Activated B cell treated with CpG ODN at 0.5 μM for 24 hours (primary cell): ENCODE data around the gene EXT2. TPM values are rescaled to one million over a fixed set of nuclear protein-coding genes. Genes with fewer than 3 reads are reported as not detected.

ENCODE experiments used
- ATAC-seq: fragments of 200-7000 bp; cut with Tn5 transposase; one replicate; pipeline ENCODE4 v1.10.0; 2021; ENCODE audit warnings: low read depth, mild to moderate bottlenecking, moderate library complexity
- CTCF ChIA-PET: fragments of 350-600 bp; sonication (Branson Sonifier 250); formaldehyde crosslinking; loops from one replicate; lab custom pipeline; 2021; ENCODE audit warnings: antibody characterized with exemption; lab: Charles Lee
- POLR2A ChIA-PET: fragments of 350-600 bp; sonication (Branson Sonifier 250); formaldehyde crosslinking; loops from one replicate; lab custom pipeline; 2021; ENCODE audit warnings: antibody characterized with exemption; lab: Charles Lee
- DNase-seq: peaks from one replicate; pipeline ENCODE4 v3.0.0; 2022
- H3K27ac Mint-ChIP-seq: one replicate; pipeline ENCODE4 v1.8.0; 2020; ENCODE audit warnings: mixed read lengths
- H3K27me3 Mint-ChIP-seq: one replicate; pipeline ENCODE4 v1.8.0; 2021; ENCODE audit warnings: mixed read lengths
- H3K36me3 Mint-ChIP-seq: one replicate; pipeline ENCODE4 v1.8.0; 2021; ENCODE audit warnings: low read depth, mixed read lengths
- H3K4me1 Mint-ChIP-seq: one replicate; pipeline ENCODE4 v1.8.0; 2021; ENCODE audit warnings: mixed read lengths
- H3K4me3 Mint-ChIP-seq: one replicate; pipeline ENCODE4 v1.8.0; 2020; ENCODE audit warnings: mild to moderate bottlenecking, mixed read lengths
- H3K9me3 Mint-ChIP-seq: one replicate; pipeline ENCODE4 v1.8.0; 2020; ENCODE audit warnings: mixed read lengths
- CTCF ChIP-seq: fragments of 200-600 bp; IDR thresholded peaks from one replicate; pipeline ENCODE4 v1.8.0; 2022; ENCODE audit warnings: antibody characterized with exemption, mild to moderate bottlenecking
- intact Hi-C: fragments of 100-400 bp; cut with micrococcal nuclease; formaldehyde crosslinking; loops from one replicate; pipeline ENCODE4 v1.15.1; 2024
- total RNA-seq: library from RNA; stranded (reverse); gene quantifications from 2 replicates; pipeline ENCODE4 v1.2.3, GENCODE V29; 2022

EXT2 gene
- total RNA-seq, 1 donor from 2014 or later: 22.1 TPM

- Mint-ChIP-seq H3K4me3 (no peak overlapping the region), H3K9me3 (no peaks in the 10 kb centered on the region), H3K4me1 (no peaks in the 10 kb centered on the region), H3K27me3 (no peaks in the 10 kb centered on the region), H3K27ac (no peak overlapping the region), H3K36me3 (peaks cover 37% of the 10 kb centered on the region)
- intact Hi-C loops: no loop called here
- POLR2A ChIA-PET: no interaction called here
- no peak for ATAC-seq
- CTCF ChIA-PET: no interaction called here
- no peak for TF ChIP-seq CTCF
- no peak for DNase-seq
These were observed 81.2 kb downstream of the EXT2 start for GRCh38 chr11:44176546-44177213.

DNA sequence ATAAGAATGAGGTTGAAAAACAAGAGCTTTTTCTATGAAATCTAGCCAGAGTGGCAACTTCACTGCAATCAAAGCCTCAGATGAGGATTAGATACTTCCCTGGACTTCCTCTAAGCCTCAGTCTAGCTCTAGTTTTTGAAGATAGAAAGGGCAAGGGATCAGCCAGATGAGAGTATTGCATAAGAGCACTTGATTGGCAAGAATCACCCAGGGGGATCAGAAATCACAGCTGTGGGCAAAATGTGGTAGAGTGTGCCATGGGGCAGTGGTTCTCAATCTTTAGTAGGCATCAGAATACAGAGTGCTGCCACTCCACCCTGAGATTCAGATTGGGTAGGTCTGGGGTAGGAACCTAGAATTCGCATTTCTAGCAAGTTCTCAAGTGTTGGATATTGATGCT is 82.4 kb downstream of the EXT2 start:
- DNase-seq (no peak), ATAC-seq (no peak)
- peaks cover 27% of the 10 kb centered on the region for H3K36me3 Mint-ChIP-seq
- H3K4me3 Mint-ChIP-seq: no peak overlapping the region
- ChIA-PET CTCF (interaction anchor here (0.8 kb wide), 1 partner anchor 9 kb away, joined by 3 read pairs; no protein-coding TSS in a partner anchor), POLR2A (no interaction called here)
- H3K27me3 Mint-ChIP-seq: no peaks in the 10 kb centered on the region
- H3K4me1 Mint-ChIP-seq: no peaks in the 10 kb centered on the region
- intact Hi-C loops: no loop called here
- no peak overlapping the region for H3K27ac Mint-ChIP-seq
- no peaks in the 10 kb centered on the region for H3K9me3 Mint-ChIP-seq
- no peak for TF ChIP-seq CTCF

DNA sequence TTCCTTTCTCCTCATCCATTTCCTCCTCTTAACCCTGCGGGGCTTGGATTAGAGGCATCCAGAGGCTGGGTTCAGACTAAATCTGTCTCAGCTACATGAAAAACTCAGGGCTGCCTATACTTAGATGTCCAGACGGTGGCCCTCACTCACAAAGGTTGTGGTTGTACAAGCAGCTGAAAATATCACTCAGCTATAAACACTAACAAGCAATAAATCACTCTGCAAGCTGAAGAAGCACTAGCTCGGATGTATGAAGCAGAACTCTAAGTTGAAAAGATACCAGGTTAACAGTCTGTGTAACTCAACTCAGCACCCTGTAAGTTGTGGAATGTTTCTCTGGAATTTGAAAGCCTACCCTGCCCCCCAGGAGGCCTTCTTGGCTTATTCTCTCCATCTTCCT is 82.9 kb downstream of the EXT2 start:
- no peaks in the 10 kb centered on the region for H3K9me3 Mint-ChIP-seq
- H3K27me3 Mint-ChIP-seq: no peaks in the 10 kb centered on the region
- ChIA-PET POLR2A (no interaction called here), CTCF (interaction anchor here (0.8 kb wide), 1 partner anchor 9 kb away, joined by 3 read pairs; no protein-coding TSS in a partner anchor)
- no peak for TF ChIP-seq CTCF
- H3K4me1 Mint-ChIP-seq: no peaks in the 10 kb centered on the region
- ATAC-seq: no peak
- peaks cover 23% of the 10 kb centered on the region for H3K36me3 Mint-ChIP-seq
- no peak overlapping the region for H3K4me3 Mint-ChIP-seq
- no peak overlapping the region for H3K27ac Mint-ChIP-seq
- DNase-seq: no peak
- intact Hi-C loops: no loop called here

- Mint-ChIP-seq H3K4me3 (no peak overlapping the region), H3K36me3 (peaks cover 23% of the 10 kb centered on the region), H3K4me1 (no peaks in the 10 kb centered on the region), H3K27me3 (no peaks in the 10 kb centered on the region), H3K9me3 (no peaks in the 10 kb centered on the region), H3K27ac (no peak overlapping the region)
- POLR2A ChIA-PET: no interaction called here
- CTCF ChIA-PET: no interaction called here
- DNase-seq (no peak), ATAC-seq (no peak)
- intact Hi-C loops: no loop called here
- no peak for TF ChIP-seq CTCF
These were observed 83.7 kb downstream of the EXT2 start for GRCh38 chr11:44179173-44179572.

- no peak overlapping the region for H3K27ac Mint-ChIP-seq
- intact Hi-C loops: no loop called here
- POLR2A ChIA-PET: no interaction called here
These were observed 84.6 kb downstream of the EXT2 start for GRCh38 chr11:44180107-44180506.

More at GRCh38 chr11:44180107-44180506, 84.6 kb downstream of the EXT2 start:
- Mint-ChIP-seq H3K4me1 (no peaks in the 10 kb centered on the region), H3K9me3 (no peaks in the 10 kb centered on the region), H3K4me3 (no peak overlapping the region), H3K27me3 (no peaks in the 10 kb centered on the region), H3K36me3 (peaks cover 26% of the 10 kb centered on the region)
- DNase-seq: no peak
- ATAC-seq: no peak
- CTCF ChIA-PET: no interaction called here
- no peak for TF ChIP-seq CTCF
